ENCODE results near the gene PALLD. TPM values are rescaled to one million over a fixed set of nuclear protein-coding genes. Genes with fewer than 3 reads are reported as not detected.

PALLD gene
- total RNA-seq, 4 donors from 2014 or later: 71.8 to 106 (median 83.3) TPM

- Histone ChIP-seq H3K36me3 (no peaks in the 10 kb centered on the region), H3K9me3 (no peaks in the 10 kb centered on the region), H3K4me1 (peaks cover 6% of the 10 kb centered on the region), H3K27ac (no peak overlapping the region), H3K27me3 (no peaks in the 10 kb centered on the region), H3K4me3 (no peak overlapping the region)
- TF ChIP-seq POLR2A (IDR thresholded peaks at IDR 0.05): no peak
- no peak for TF ChIP-seq CTCF (IDR thresholded peaks at IDR 0.05)
- TF ChIP-seq POLR2AphosphoS5 (IDR thresholded peaks at IDR 0.05): no peak
- no peak for TF ChIP-seq EP300 (IDR thresholded peaks at IDR 0.05)
- DNase-seq (ENCODE audit: low spot score in 2 of 2): no peak
- WGBS: 60% methylated on average over 8 of the region's 8 CpGs
Measured at GRCh38 chr4:168693750-168694490, 197.1 kb downstream of the PALLD start.

DNA sequence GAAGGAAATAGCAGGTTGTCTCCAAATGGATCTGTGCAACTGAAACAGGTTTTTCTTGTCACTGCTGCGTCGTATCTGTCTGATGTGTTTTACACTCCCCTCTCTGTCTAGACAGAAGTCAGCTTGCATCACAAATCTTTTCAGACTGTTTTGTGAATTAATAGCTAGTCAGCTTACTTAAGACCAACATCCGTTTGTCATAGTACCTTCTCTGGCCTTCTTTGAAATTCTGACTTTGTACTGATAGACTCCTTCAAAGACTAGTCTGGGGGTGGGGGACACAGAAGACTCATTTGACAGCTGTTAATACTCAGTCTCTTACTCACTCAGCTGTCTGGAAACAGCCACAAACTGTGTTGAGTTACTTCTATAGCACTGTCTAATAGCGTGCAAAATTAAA lies 197.8 kb downstream of the PALLD start:
- no peak overlapping the region for H3K4me3 ChIP-seq
- TF ChIP-seq POLR2A (IDR thresholded peaks at IDR 0.05) (no peak), EP300 (IDR thresholded peaks at IDR 0.05) (no peak), POLR2AphosphoS5 (IDR thresholded peaks at IDR 0.05) (no peak), CTCF (IDR thresholded peaks at IDR 0.05) (no peak)
- WGBS: 59% methylated on average over 4 of the region's 4 CpGs
- H3K27me3 ChIP-seq: no peaks in the 10 kb centered on the region
- no peaks in the 10 kb centered on the region for H3K36me3 ChIP-seq
- no peaks in the 10 kb centered on the region for H3K9me3 ChIP-seq
- no peak overlapping the region for H3K27ac ChIP-seq
- no peak for DNase-seq (ENCODE audit: low spot score in 2 of 2)
- peaks cover 6% of the 10 kb centered on the region for H3K4me1 ChIP-seq

- TF ChIP-seq POLR2A (IDR thresholded peaks at IDR 0.05) (no peak), POLR2AphosphoS5 (IDR thresholded peaks at IDR 0.05) (no peak), CTCF (IDR thresholded peaks at IDR 0.05) (no peak), EP300 (IDR thresholded peaks at IDR 0.05) (no peak)
- no peak overlapping the region for H3K27ac ChIP-seq
- no peaks in the 10 kb centered on the region for H3K36me3 ChIP-seq
- H3K9me3 ChIP-seq: no peaks in the 10 kb centered on the region
- no peak for DNase-seq (ENCODE audit: low spot score in 2 of 2)
- WGBS: 55% methylated on average over 2 of the region's 2 CpGs
- no peak overlapping the region for H3K4me3 ChIP-seq
- no peaks in the 10 kb centered on the region for H3K27me3 ChIP-seq
- peaks cover 6% of the 10 kb centered on the region for H3K4me1 ChIP-seq
Measured at GRCh38 chr4:168695288-168695687, 198.4 kb downstream of the PALLD start.

DNA sequence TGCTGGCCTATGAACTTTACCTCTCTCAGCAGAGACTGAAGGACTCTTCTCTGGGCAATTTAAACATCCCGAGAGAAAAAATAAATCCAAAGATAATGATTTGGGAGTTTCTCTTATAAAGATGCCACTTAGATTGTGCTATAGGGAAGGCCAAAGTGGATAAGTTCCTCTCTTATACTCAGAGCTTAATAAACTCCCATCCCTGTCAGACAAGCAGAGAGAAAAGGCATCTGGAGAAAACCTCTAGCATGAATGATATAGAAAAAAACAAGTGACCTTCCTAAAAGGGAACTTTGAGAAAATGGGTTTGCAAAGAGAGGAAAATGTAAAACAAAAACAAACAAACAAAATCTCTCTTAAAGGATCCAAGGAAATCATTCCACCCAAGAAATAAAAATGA lies 199.4 kb downstream of the PALLD start:
- Histone ChIP-seq H3K9me3 (no peaks in the 10 kb centered on the region), H3K4me3 (no peak overlapping the region), H3K27me3 (no peaks in the 10 kb centered on the region), H3K36me3 (no peaks in the 10 kb centered on the region), H3K27ac (no peak overlapping the region), H3K4me1 (peaks cover 6% of the 10 kb centered on the region)
- DNase-seq (ENCODE audit: low spot score in 2 of 2): no peak
- WGBS: 89% methylated on average over 1 of the region's 1 CpG
- TF ChIP-seq EP300 (IDR thresholded peaks at IDR 0.05): no peak
- TF ChIP-seq POLR2AphosphoS5 (IDR thresholded peaks at IDR 0.05): no peak
- TF ChIP-seq CTCF (IDR thresholded peaks at IDR 0.05): no peak
- TF ChIP-seq POLR2A (IDR thresholded peaks at IDR 0.05): no peak

GRCh38 chr4:168696826-168697225 lies 200.0 kb downstream of the PALLD start:
- Histone ChIP-seq H3K27ac (no peak overlapping the region), H3K4me3 (no peak overlapping the region), H3K27me3 (no peaks in the 10 kb centered on the region), H3K9me3 (no peaks in the 10 kb centered on the region), H3K4me1 (peaks cover 6% of the 10 kb centered on the region), H3K36me3 (no peaks in the 10 kb centered on the region)
- DNase-seq (ENCODE audit: low spot score in 2 of 2): no peak
- 88% methylated on average over 4 of the region's 4 CpGs for WGBS
- no peak for TF ChIP-seq POLR2A (IDR thresholded peaks at IDR 0.05)
- no peak for TF ChIP-seq CTCF (IDR thresholded peaks at IDR 0.05)
- TF ChIP-seq EP300 (IDR thresholded peaks at IDR 0.05): no peak
- TF ChIP-seq POLR2AphosphoS5 (IDR thresholded peaks at IDR 0.05): no peak

All from suprapubic skin (tissue), 4 donors.